Measurements from ENCODE around the gene BHLHE23.

BHLHE23 gene

GRCh38 chr20:63006540-63007359, at the start of gene BHLHE23:
TSS of gene BHLHE23 (minus strand) at chr20:63006964. CDS start at chr20:63006774, 190 bp downstream.
- in situ Hi-C loops (cut with HindIII; ENCODE audit: low sequenced_read_pairs), result no loop called here

GRCh38 chr20:63055575-63056235, 48.9 kb upstream of the BHLHE23 start:
- in situ Hi-C loops (cut with HindIII; ENCODE audit: low sequenced_read_pairs), result no loop called here

GRCh38 chr20:63054681-63055240, 48.0 kb upstream of the BHLHE23 start:
- in situ Hi-C loops (cut with HindIII; ENCODE audit: low sequenced_read_pairs), result no loop called here

GRCh38 chr20:63054103-63054474, 47.3 kb upstream of the BHLHE23 start:
- in situ Hi-C loops (cut with HindIII; ENCODE audit: low sequenced_read_pairs), result no loop called here

GRCh38 chr20:63053432-63054102, 46.8 kb upstream of the BHLHE23 start:
- in situ Hi-C loops (cut with HindIII; ENCODE audit: low sequenced_read_pairs), result no loop called here

GRCh38 chr20:63052571-63053431, 46.0 kb upstream of the BHLHE23 start:
- in situ Hi-C loops (cut with HindIII; ENCODE audit: low sequenced_read_pairs), result no loop called here

- in situ Hi-C loops (cut with HindIII; ENCODE audit: low sequenced_read_pairs), result no loop called here
These were observed 45.1 kb upstream of the BHLHE23 start for GRCh38 chr20:63051911-63052310.

- in situ Hi-C loops (cut with HindIII; ENCODE audit: low sequenced_read_pairs), result no loop called here
These were observed 44.6 kb upstream of the BHLHE23 start for GRCh38 chr20:63051186-63051860.

- in situ Hi-C loops (cut with HindIII; ENCODE audit: low sequenced_read_pairs), result no loop called here
These were observed 43.6 kb upstream of the BHLHE23 start for GRCh38 chr20:63050406-63050805.

GRCh38 chr20:63049561-63050221, 42.9 kb upstream of the BHLHE23 start:
- in situ Hi-C loops (cut with HindIII; ENCODE audit: low sequenced_read_pairs), result loop anchor here (5.0 kb wide), 1 partner anchor 43 kb away; no protein-coding TSS in a partner anchor

- in situ Hi-C loops (cut with HindIII; ENCODE audit: low sequenced_read_pairs), result loop anchor here (5.0 kb wide), 1 partner anchor 43 kb away; no protein-coding TSS in a partner anchor
These were observed 42.4 kb upstream of the BHLHE23 start for GRCh38 chr20:63049191-63049518.

- in situ Hi-C loops (cut with HindIII; ENCODE audit: low sequenced_read_pairs), result loop anchor here (5.0 kb wide), 1 partner anchor 44 kb away; no protein-coding TSS in a partner anchor
These were observed 41.9 kb upstream of the BHLHE23 start for GRCh38 chr20:63048516-63049190.

GRCh38 chr20:63047946-63048345, 41.2 kb upstream of the BHLHE23 start:
- in situ Hi-C loops (cut with HindIII; ENCODE audit: low sequenced_read_pairs), result loop anchor here (5.0 kb wide), 1 partner anchor 44 kb away; no protein-coding TSS in a partner anchor

- in situ Hi-C loops (cut with HindIII; ENCODE audit: low sequenced_read_pairs), result loop anchor here (5.0 kb wide), 1 partner anchor 45 kb away; no protein-coding TSS in a partner anchor
These were observed 40.5 kb upstream of the BHLHE23 start for GRCh38 chr20:63047267-63047666.

- in situ Hi-C loops (cut with HindIII; ENCODE audit: low sequenced_read_pairs), result loop anchor here (5.0 kb wide), 1 partner anchor 45 kb away; no protein-coding TSS in a partner anchor
These were observed 40.1 kb upstream of the BHLHE23 start for GRCh38 chr20:63046841-63047240.

- in situ Hi-C loops (cut with HindIII; ENCODE audit: low sequenced_read_pairs), result loop anchor here (5.0 kb wide), 1 partner anchor 46 kb away; no protein-coding TSS in a partner anchor
These were observed 39.2 kb upstream of the BHLHE23 start for GRCh38 chr20:63045991-63046390.

GRCh38 chr20:63045401-63045800, 38.6 kb upstream of the BHLHE23 start:
- in situ Hi-C loops (cut with HindIII; ENCODE audit: low sequenced_read_pairs), result loop anchor here (5.0 kb wide), 1 partner anchor 47 kb away; no protein-coding TSS in a partner anchor

- in situ Hi-C loops (cut with HindIII; ENCODE audit: low sequenced_read_pairs), result loop anchor here (5.0 kb wide), 1 partner anchor 48 kb away; no protein-coding TSS in a partner anchor
These were observed 37.8 kb upstream of the BHLHE23 start for GRCh38 chr20:63044605-63045004.
